Pancreas (tissue), 10 donors: ENCODE measurements around the gene UBR4. TPM values are rescaled to one million over a fixed set of nuclear protein-coding genes. Genes with fewer than 3 reads are reported as not detected.

ENCODE experiments used
- ATAC-seq, 4 donors: fragments of 200-7000 bp; cut with Tn5 transposase; one replicate each; pipeline versions ENCODE4 v1.8.0 to v1.9.1; 2020; ENCODE audit warnings: mild to moderate bottlenecking in 4 of 4, moderate library complexity in 4 of 4
- DNase-seq, 6 donors: peaks; one replicate each; pipeline ENCODE4 v3.0.0-alpha.2; 2020
- FAIRE-seq: peaks from 2 replicates; lab custom pipeline; 2012; peaks lifted over from hg19 to GRCh38; lab: Jason Lieb, UNC
- H3K27ac ChIP-seq, 4 donors: fragments of 200-600 bp; sonication (generic); 1 replicate in 3 of 4; 2 replicates in 1 of 4; pipeline versions ENCODE4 v1.5.0 to v1.8.0; 2020
- H3K27me3 ChIP-seq, 4 donors: fragments of 200-600 bp; one replicate each; pipeline ENCODE4 v1.8.0; 2021
- H3K36me3 ChIP-seq, 3 donors: fragments of 200-600 bp; sonication (generic) in 1 of 3; one replicate each; pipeline versions ENCODE4 v1.5.0 to v1.8.0; 2020 to 2021
- H3K4me1 ChIP-seq, 3 donors: fragments of 200-600 bp; one replicate each; pipeline ENCODE4 v1.8.0; 2021
- H3K4me3 ChIP-seq, 4 donors: fragments of 200-600 bp; sonication (generic) in 2 of 4; one replicate each; pipeline versions ENCODE4 v1.5.0 to v1.8.0; 2020 to 2021
- H3K9me3 ChIP-seq, 4 donors: fragments of 200-600 bp; one replicate each; pipeline ENCODE4 v1.8.0; 2021
- CTCF ChIP-seq, 4 donors: fragments of 200-600 bp; sonication (generic) in 3 of 4; IDR thresholded peaks; one replicate each; pipeline versions ENCODE4 v1.5.0 to v1.8.0; 2021; ENCODE audit warnings: antibody characterized with exemption in 4 of 4
- WGBS, 2 donors: extraction: QIAGEN DNeasy Blood & Tissue Kit; methylation state at CpG; one replicate each; pipeline ENCODE4 v1.1.7; 2013; 5-methylcytosine and 5-hydroxymethylcytosine counted together
- intact Hi-C, 3 donors: fragments of 100-400 bp; cut with DNase I; formaldehyde crosslinking; loops; one replicate each; pipeline versions ENCODE4 v1.11.1 to v1.14.2; 2022
- polyA plus RNA-seq, 2 donors: library from polyadenylated mRNA; stranded (reverse); fragments of 200-250 nt; gene quantifications; one replicate each; pipeline ENCODE4 v1.2.3, GENCODE V29; 2013
- total RNA-seq, 6 donors: library from RNA; stranded (reverse); fragmentation: NEBNext Ultra II Directional in 4 of 6; extraction: Animal tissue kit (Norgen Biotek cat#: 25700) in 4 of 6; gene quantifications; one replicate each; pipeline versions ENCODE4 v1.2.1 to v1.2.4, GENCODE V29; 2021 to 2023
- donor health status: healthy with polysubstance abuse.
- donor health status: DM: no; HTN: no; CAD: no; lungs with moderate emphysema.
- donor health status: DM: no; HTN: no; CAD: no.
- donor health status: control.
- donor health status: control.
- donor health status: Bipolar disorder and iron deficiency.
- donor health status: DM: yes; HTN: yes; CAD: no.
- donor health status: DM: no; HTN: no; CAD: no.
- donor health status: DM: no; HTN: no; CAD: no.
- donor health status: DM: yes; HTN: yes; CAD: no.

Gene UBR4
- total and polyA plus RNA-seq, 8 donors, result 45.3 to 140 (median 65.5) TPM

- no peak for TF ChIP-seq CTCF (IDR thresholded peaks at IDR 0.05)
- H3K27me3 ChIP-seq, result no peaks in the 10 kb centered on the region
- no peaks in the 10 kb centered on the region for H3K4me1 ChIP-seq
- no peak overlapping the region for H3K27ac ChIP-seq
- FAIRE-seq, result no peak
- ATAC-seq, result no peak
- DNase-seq, result no peak
- H3K4me3 ChIP-seq, result no peak overlapping the region
- no peaks in the 10 kb centered on the region for H3K9me3 ChIP-seq
- H3K36me3 ChIP-seq, result peaks cover 13 to 97% (median 66%) of the 10 kb centered on the region in 3 donors
- intact Hi-C loops, result loop anchor here in 1 of 3 donors (10.0 kb wide), 1 partner anchor 518 kb away; no protein-coding TSS in a partner anchor
- 83 to 86% methylated on average over 7 of the region's 7 CpGs for WGBS, 2 donors
Measured at GRCh38 chr1:19112891-19113696, 97.0 kb downstream of the UBR4 start.

- peaks cover 3 to 90% (median 70%) of the 10 kb centered on the region in 3 donors for H3K36me3 ChIP-seq
- no peak overlapping the region for H3K27ac ChIP-seq
- no peak for ATAC-seq
- no peak for DNase-seq
- 94 to 98% methylated on average over 11 of the region's 11 CpGs for WGBS, 2 donors
- TF ChIP-seq CTCF (IDR thresholded peaks at IDR 0.05), result no peak
- no peaks in the 10 kb centered on the region for H3K27me3 ChIP-seq
- no peak overlapping the region for H3K4me3 ChIP-seq
- H3K9me3 ChIP-seq, result no peaks in the 10 kb centered on the region
- FAIRE-seq, result no peak
- H3K4me1 ChIP-seq, result no peaks in the 10 kb centered on the region
- intact Hi-C loops, result loop anchor here in 1 of 3 donors (10.0 kb wide), 1 partner anchor 516 kb away; no protein-coding TSS in a partner anchor
Measured at GRCh38 chr1:19110257-19110927, 99.7 kb downstream of the UBR4 start.

GRCh38 chr1:19109545-19109944, 100.5 kb downstream of the UBR4 start:
- ATAC-seq (no peak), FAIRE-seq (no peak)
- no peak for TF ChIP-seq CTCF (IDR thresholded peaks at IDR 0.05)

GRCh38 chr1:19101244-19101643, 108.8 kb downstream of the UBR4 start:
- DNase-seq (no peak), FAIRE-seq (no peak), ATAC-seq (no peak)
- no peaks in the 10 kb centered on the region for H3K9me3 ChIP-seq
- no peaks in the 10 kb centered on the region for H3K4me1 ChIP-seq
- intact Hi-C loops, result no loop called here
- no peaks in the 10 kb centered on the region for H3K27me3 ChIP-seq
- H3K36me3 ChIP-seq, result peaks cover 0 to 87% (median 29%) of the 10 kb centered on the region in 3 donors
- 89 to 93% methylated on average over 8 of the region's 8 CpGs for WGBS, 2 donors
- TF ChIP-seq CTCF (IDR thresholded peaks at IDR 0.05), result no peak
- H3K27ac ChIP-seq, result no peak overlapping the region
- no peak overlapping the region for H3K4me3 ChIP-seq

More at GRCh38 chr1:19109545-19109944, 100.5 kb downstream of the UBR4 start:
- DNase-seq, result no peak
- no peak overlapping the region for H3K27ac ChIP-seq
- H3K9me3 ChIP-seq, result no peaks in the 10 kb centered on the region
- no peak overlapping the region for H3K4me3 ChIP-seq
- no peaks in the 10 kb centered on the region for H3K27me3 ChIP-seq
- WGBS, 2 donors, result 71 to 72% methylated on average over 3 of the region's 3 CpGs
- H3K4me1 ChIP-seq, result no peaks in the 10 kb centered on the region
- H3K36me3 ChIP-seq, result peaks cover 3 to 90% (median 65%) of the 10 kb centered on the region in 3 donors
- intact Hi-C loops, result no loop called here
